Measurements from ENCODE around the gene DPYSL5. TPM values are rescaled to one million over a fixed set of nuclear protein-coding genes. Genes with fewer than 3 reads are reported as not detected.

Gene DPYSL5, protein sequence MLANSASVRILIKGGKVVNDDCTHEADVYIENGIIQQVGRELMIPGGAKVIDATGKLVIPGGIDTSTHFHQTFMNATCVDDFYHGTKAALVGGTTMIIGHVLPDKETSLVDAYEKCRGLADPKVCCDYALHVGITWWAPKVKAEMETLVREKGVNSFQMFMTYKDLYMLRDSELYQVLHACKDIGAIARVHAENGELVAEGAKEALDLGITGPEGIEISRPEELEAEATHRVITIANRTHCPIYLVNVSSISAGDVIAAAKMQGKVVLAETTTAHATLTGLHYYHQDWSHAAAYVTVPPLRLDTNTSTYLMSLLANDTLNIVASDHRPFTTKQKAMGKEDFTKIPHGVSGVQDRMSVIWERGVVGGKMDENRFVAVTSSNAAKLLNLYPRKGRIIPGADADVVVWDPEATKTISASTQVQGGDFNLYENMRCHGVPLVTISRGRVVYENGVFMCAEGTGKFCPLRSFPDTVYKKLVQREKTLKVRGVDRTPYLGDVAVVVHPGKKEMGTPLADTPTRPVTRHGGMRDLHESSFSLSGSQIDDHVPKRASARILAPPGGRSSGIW
- total RNA-seq (2022) (0.32 TPM in 1 of 2 replicates, not detected in the other), Bru-seq, nascent RNA (percentile 15 among the genes with signal in this experiment), BruChase-seq, experiment 1, labeled RNA remaining after a 6-hour chase (percentile 2 among the genes with signal in this experiment), BruChase-seq, experiment 2, labeled RNA remaining after a 2-hour chase (percentile 4 among the genes with signal in this experiment)
- long read RNA-seq, result 0 reads

DNA sequence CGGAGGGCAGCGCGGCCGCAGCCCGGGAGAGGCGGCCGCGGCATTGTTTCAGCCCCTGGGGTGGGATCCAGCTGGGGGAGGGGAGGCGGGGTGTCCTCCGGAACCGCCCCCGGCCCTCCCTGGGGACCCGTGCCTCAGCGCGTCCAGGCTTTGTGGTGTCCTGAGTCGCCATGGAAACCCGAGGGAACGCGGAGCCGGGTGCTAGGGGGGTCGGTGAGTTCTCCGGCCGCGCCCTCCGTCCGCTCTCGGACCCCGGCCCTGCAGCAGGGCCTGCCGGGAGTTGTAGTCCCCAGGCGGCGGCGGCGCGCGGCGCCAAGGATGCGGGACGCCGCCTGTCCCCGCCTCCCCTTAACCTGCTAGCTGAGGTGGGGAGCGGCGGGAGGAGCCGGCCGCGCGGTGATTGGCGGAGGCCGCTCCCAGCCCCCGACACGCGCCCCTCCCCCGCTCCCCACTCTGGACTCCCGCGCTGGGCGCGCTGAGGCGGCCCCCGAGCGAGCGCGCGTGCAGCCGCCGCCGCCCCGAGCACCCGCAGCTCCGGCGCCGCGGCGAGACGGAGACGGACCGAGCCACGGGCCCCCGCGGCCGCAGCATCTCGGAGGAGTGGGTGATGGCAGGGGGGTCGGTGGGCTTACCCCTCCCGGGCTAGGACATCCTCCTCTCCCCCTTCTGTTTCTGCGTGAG is at the start of gene DPYSL5:
DPYSL5 (plus strand) TSS at position 478 of the 681 bp plus-strand sequence. CDS start 50,368 bp downstream, outside the sequence.
- Mint-ChIP-seq H3K4me1 (ENCODE audit: low read depth, unreplicated experiment) (no peaks in the 10 kb centered on the region), H3K27ac (ENCODE audit: unreplicated experiment) (no peak within 1 kb of the TSS), H3K9me3 (ENCODE audit: low read depth, unreplicated experiment) (no peaks in the 10 kb centered on the region), H3K36me3 (ENCODE audit: insufficient read depth, unreplicated experiment) (no peaks in the 10 kb centered on the region), H3K27me3 (ENCODE audit: unreplicated experiment) (peaks cover 89% of the 10 kb centered on the region), H3K4me3 (ENCODE audit: low read depth, unreplicated experiment) (peak within 1 kb of the TSS; percentile 30)
- peak; percentile 20 for DNase-seq
- intact Hi-C loops (cut with micrococcal nuclease; ENCODE audit: unreplicated experiment), result loop anchor here (2.0 to 5.0 kb wide), 2 partner anchors 95 to 170 kb away; no protein-coding TSS in a partner anchor
- BruUV-seq (replicated peaks), result no TSS peak
- TF ChIP-seq, protein P1, sequence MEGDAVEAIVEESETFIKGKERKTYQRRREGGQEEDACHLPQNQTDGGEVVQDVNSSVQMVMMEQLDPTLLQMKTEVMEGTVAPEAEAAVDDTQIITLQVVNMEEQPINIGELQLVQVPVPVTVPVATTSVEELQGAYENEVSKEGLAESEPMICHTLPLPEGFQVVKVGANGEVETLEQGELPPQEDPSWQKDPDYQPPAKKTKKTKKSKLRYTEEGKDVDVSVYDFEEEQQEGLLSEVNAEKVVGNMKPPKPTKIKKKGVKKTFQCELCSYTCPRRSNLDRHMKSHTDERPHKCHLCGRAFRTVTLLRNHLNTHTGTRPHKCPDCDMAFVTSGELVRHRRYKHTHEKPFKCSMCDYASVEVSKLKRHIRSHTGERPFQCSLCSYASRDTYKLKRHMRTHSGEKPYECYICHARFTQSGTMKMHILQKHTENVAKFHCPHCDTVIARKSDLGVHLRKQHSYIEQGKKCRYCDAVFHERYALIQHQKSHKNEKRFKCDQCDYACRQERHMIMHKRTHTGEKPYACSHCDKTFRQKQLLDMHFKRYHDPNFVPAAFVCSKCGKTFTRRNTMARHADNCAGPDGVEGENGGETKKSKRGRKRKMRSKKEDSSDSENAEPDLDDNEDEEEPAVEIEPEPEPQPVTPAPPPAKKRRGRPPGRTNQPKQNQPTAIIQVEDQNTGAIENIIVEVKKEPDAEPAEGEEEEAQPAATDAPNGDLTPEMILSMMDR (IDR thresholded peaks at IDR 0.05; ENCODE audit: unreplicated experiment), result no peak
- CTCF ChIA-PET, result interaction anchor here (1.6 to 2.0 kb wide), 2 partner anchors 75 to 169 kb away, joined by 3 to 36 read pairs; no protein-coding TSS in a partner anchor

DNA sequence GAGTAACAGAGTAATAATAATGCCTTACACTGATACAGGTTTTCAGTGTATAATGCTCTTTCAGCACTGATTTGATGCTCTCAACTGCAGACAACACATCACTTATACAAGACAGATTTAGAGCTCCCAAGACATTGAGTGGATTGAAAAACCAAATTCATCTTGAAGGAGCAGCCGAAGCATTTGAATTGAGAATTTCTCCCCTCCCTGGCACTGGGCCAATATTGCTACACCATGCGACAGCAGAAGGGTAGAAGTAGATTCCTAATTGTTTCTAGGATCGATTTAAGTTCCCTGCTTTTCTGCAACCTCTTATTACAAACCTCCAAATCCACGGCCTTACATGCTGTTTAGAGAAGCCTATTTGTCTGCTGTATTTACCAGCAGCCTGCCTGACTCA is 46.6 kb upstream of the DPYSL5 start:
- Mint-ChIP-seq H3K27me3 (ENCODE audit: unreplicated experiment) (no peaks in the 10 kb centered on the region), H3K36me3 (ENCODE audit: insufficient read depth, unreplicated experiment) (peaks cover 16% of the 10 kb centered on the region), H3K4me3 (ENCODE audit: low read depth, unreplicated experiment) (no peak overlapping the region), H3K9me3 (ENCODE audit: low read depth, unreplicated experiment) (no peaks in the 10 kb centered on the region), H3K4me1 (ENCODE audit: low read depth, unreplicated experiment) (no peaks in the 10 kb centered on the region), H3K27ac (ENCODE audit: unreplicated experiment) (no peak overlapping the region)
- DNase-seq, result no peak
- CTCF ChIA-PET, result interaction anchor here (0.7 kb wide), 3 partner anchors 14 to 216 kb away, joined by 3 to 7 read pairs (median 6); no protein-coding TSS in a partner anchor
- no TSS peak for BruUV-seq (replicated peaks)
- TF ChIP-seq, protein P1 (IDR thresholded peaks at IDR 0.05; ENCODE audit: unreplicated experiment), result no peak
- intact Hi-C loops (cut with micrococcal nuclease; ENCODE audit: unreplicated experiment), result no loop called here

DNA sequence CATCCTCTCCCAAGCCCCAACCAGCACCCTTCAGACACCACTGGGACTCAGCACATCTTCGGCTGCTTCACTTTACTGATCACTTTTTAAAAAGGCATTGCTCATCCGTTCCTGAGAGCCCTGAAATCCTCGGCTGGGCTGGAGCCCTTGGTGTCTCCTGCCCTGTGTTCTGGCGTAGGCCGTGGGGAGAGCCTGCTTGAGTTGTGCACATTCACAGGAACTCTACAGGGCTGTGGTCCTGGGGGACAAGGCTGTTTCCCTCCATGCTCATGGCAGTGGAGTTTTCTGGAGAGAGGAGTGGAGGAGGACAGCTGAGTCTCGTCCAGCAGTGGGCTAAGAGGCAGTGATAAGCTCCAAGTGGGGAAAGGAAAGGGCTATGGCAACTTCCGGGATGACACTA is 46.1 kb upstream of the DPYSL5 start:
- no peak overlapping the region for H3K27ac Mint-ChIP-seq (ENCODE audit: unreplicated experiment)
- intact Hi-C loops (cut with micrococcal nuclease; ENCODE audit: unreplicated experiment), result no loop called here
- CTCF ChIA-PET, result interaction anchor here (0.7 kb wide), 3 partner anchors 15 to 215 kb away, joined by 3 to 7 read pairs (median 6); no protein-coding TSS in a partner anchor
- H3K36me3 Mint-ChIP-seq (ENCODE audit: insufficient read depth, unreplicated experiment), result peaks cover 13% of the 10 kb centered on the region
- no peaks in the 10 kb centered on the region for H3K9me3 Mint-ChIP-seq (ENCODE audit: low read depth, unreplicated experiment)
- H3K4me1 Mint-ChIP-seq (ENCODE audit: low read depth, unreplicated experiment), result no peaks in the 10 kb centered on the region
- no TSS peak for BruUV-seq (replicated peaks)
- H3K4me3 Mint-ChIP-seq (ENCODE audit: low read depth, unreplicated experiment), result no peak overlapping the region
- DNase-seq, result no peak
- TF ChIP-seq, protein P1 (IDR thresholded peaks at IDR 0.05; ENCODE audit: unreplicated experiment), result no peak
- no peaks in the 10 kb centered on the region for H3K27me3 Mint-ChIP-seq (ENCODE audit: unreplicated experiment)

DNA sequence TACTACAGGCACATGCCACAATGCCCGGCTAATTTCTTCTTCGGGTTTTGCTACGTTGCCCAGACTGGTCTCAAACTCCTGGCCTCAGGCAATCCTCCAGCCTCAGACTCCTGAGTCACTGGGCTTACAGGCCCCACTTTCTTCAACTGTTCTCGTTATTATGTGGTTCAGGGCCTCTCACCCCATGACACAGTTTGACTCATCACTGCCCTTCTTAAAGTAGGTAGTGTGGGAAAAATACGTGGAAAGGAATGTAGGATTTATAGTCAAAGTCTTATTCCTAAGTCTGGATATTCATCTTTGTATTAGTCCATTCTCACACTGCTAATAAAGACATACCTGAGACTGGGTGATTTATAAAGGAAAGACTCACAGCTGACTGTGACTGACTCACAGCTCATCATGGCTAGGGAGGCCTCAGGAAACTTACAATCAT is 42.7 kb upstream of the DPYSL5 start:
- H3K4me1 Mint-ChIP-seq (ENCODE audit: low read depth, unreplicated experiment), result no peaks in the 10 kb centered on the region
- DNase-seq, result no peak
- CTCF ChIA-PET, result no interaction called here
- peaks cover 3% of the 10 kb centered on the region for H3K36me3 Mint-ChIP-seq (ENCODE audit: insufficient read depth, unreplicated experiment)
- no peaks in the 10 kb centered on the region for H3K9me3 Mint-ChIP-seq (ENCODE audit: low read depth, unreplicated experiment)
- H3K4me3 Mint-ChIP-seq (ENCODE audit: low read depth, unreplicated experiment), result no peak overlapping the region
- no TSS peak for BruUV-seq (replicated peaks)
- TF ChIP-seq, protein P1 (IDR thresholded peaks at IDR 0.05; ENCODE audit: unreplicated experiment), result no peak
- intact Hi-C loops (cut with micrococcal nuclease; ENCODE audit: unreplicated experiment), result no loop called here
- peaks cover 11% of the 10 kb centered on the region for H3K27me3 Mint-ChIP-seq (ENCODE audit: unreplicated experiment)
- no peak overlapping the region for H3K27ac Mint-ChIP-seq (ENCODE audit: unreplicated experiment)

All from Calu3 (cell line).